ENCODE data around the gene PPP6R3.

Gene PPP6R3

GRCh38 chr11:68436162-68436888, 24.2 kb upstream of the PPP6R3 start:
- peaks cover 67% of the 10 kb centered on the region for H3K36me3 ChIP-seq (ENCODE audit: insufficient read depth, low read length)
- H3K4me2 ChIP-seq (ENCODE audit: insufficient read depth, low read length), result no peak overlapping the region
- no peaks in the 10 kb centered on the region for H3K4me1 ChIP-seq (ENCODE audit: insufficient read depth, low read length)
- H3K27me3 ChIP-seq (ENCODE audit: insufficient read depth, low read length, poor library complexity), result no peaks in the 10 kb centered on the region
- no peak overlapping the region for H3K4me3 ChIP-seq (ENCODE audit: low read depth in 1 of 2, low read length in 2 of 2)
- ATAC-seq (ENCODE audit: insufficient read depth, low read depth) (no peak), DNase-seq (no peak)
- no peaks in the 10 kb centered on the region for H3K79me2 ChIP-seq (ENCODE audit: insufficient read depth, low read length)
- TF ChIP-seq EZH2 (IDR thresholded peaks at IDR 0.05; ENCODE audit: borderline replicate concordance, low read depth, low read length, severe bottlenecking), result no peak
- TF ChIP-seq CTCF (IDR thresholded peaks at IDR 0.05; ENCODE audit: borderline replicate concordance, extremely low read depth, low read length, poor library complexity, severe bottlenecking), result no peak
- H3K9me3 ChIP-seq (ENCODE audit: insufficient read depth, low read length, severe bottlenecking), result no peaks in the 10 kb centered on the region
- H3K27ac ChIP-seq (ENCODE audit: low read length), result no peak overlapping the region
- peaks cover 3% of the 10 kb centered on the region; the same call in 1 of the 2 replicates for H4K20me1 ChIP-seq (ENCODE audit: insufficient read depth, low read length)
- no peak overlapping the region for H2AFZ ChIP-seq (ENCODE audit: low read depth, low read length)
- no peak overlapping the region for H3K9ac ChIP-seq (ENCODE audit: low read depth, low read length)

GRCh38 chr11:68436985-68437926, 23.3 kb upstream of the PPP6R3 start:
- H3K79me2 ChIP-seq (ENCODE audit: insufficient read depth, low read length), result no peaks in the 10 kb centered on the region
- ATAC-seq (ENCODE audit: insufficient read depth, low read depth) (no peak), DNase-seq (no peak)
- no peaks in the 10 kb centered on the region for H3K27me3 ChIP-seq (ENCODE audit: insufficient read depth, low read length, poor library complexity)
- no peak overlapping the region for H3K4me2 ChIP-seq (ENCODE audit: insufficient read depth, low read length)
- TF ChIP-seq EZH2 (IDR thresholded peaks at IDR 0.05; ENCODE audit: borderline replicate concordance, low read depth, low read length, severe bottlenecking) (no peak), CTCF (IDR thresholded peaks at IDR 0.05; ENCODE audit: borderline replicate concordance, extremely low read depth, low read length, poor library complexity, severe bottlenecking) (no peak)
- H3K9me3 ChIP-seq (ENCODE audit: insufficient read depth, low read length, severe bottlenecking), result no peaks in the 10 kb centered on the region
- peaks cover 3% of the 10 kb centered on the region; the same call in 1 of the 2 replicates for H4K20me1 ChIP-seq (ENCODE audit: insufficient read depth, low read length)
- no peaks in the 10 kb centered on the region for H3K4me1 ChIP-seq (ENCODE audit: insufficient read depth, low read length)
- no peak overlapping the region for H3K4me3 ChIP-seq (ENCODE audit: low read depth in 1 of 2, low read length in 2 of 2)
- H3K27ac ChIP-seq (ENCODE audit: low read length), result no peak overlapping the region
- H3K36me3 ChIP-seq (ENCODE audit: insufficient read depth, low read length), result peaks cover 64% of the 10 kb centered on the region
- no peak overlapping the region for H2AFZ ChIP-seq (ENCODE audit: low read depth, low read length)
- no peak overlapping the region for H3K9ac ChIP-seq (ENCODE audit: low read depth, low read length)

- Histone ChIP-seq H3K4me1 (ENCODE audit: insufficient read depth, low read length) (no peaks in the 10 kb centered on the region), H3K27ac (ENCODE audit: low read length) (no peak overlapping the region), H3K27me3 (ENCODE audit: insufficient read depth, low read length, poor library complexity) (no peaks in the 10 kb centered on the region), H3K9ac (ENCODE audit: low read depth, low read length) (no peak overlapping the region), H4K20me1 (ENCODE audit: insufficient read depth, low read length) (peaks cover 3% of the 10 kb centered on the region; the same call in 1 of the 2 replicates), H3K79me2 (ENCODE audit: insufficient read depth, low read length) (no peaks in the 10 kb centered on the region), H2AFZ (ENCODE audit: low read depth, low read length) (no peak overlapping the region), H3K9me3 (ENCODE audit: insufficient read depth, low read length, severe bottlenecking) (no peaks in the 10 kb centered on the region), H3K36me3 (ENCODE audit: insufficient read depth, low read length) (peaks cover 59% of the 10 kb centered on the region), H3K4me3 (ENCODE audit: low read depth in 1 of 2, low read length in 2 of 2) (no peak overlapping the region), H3K4me2 (ENCODE audit: insufficient read depth, low read length) (no peak overlapping the region)
- DNase-seq, result no peak
- no peak for TF ChIP-seq EZH2 (IDR thresholded peaks at IDR 0.05; ENCODE audit: borderline replicate concordance, low read depth, low read length, severe bottlenecking)
- no peak for ATAC-seq (ENCODE audit: insufficient read depth, low read depth)
These were observed 22.5 kb upstream of the PPP6R3 start for GRCh38 chr11:68437927-68438657.
